ENCODE measurements around the gene OASL.

DNA sequence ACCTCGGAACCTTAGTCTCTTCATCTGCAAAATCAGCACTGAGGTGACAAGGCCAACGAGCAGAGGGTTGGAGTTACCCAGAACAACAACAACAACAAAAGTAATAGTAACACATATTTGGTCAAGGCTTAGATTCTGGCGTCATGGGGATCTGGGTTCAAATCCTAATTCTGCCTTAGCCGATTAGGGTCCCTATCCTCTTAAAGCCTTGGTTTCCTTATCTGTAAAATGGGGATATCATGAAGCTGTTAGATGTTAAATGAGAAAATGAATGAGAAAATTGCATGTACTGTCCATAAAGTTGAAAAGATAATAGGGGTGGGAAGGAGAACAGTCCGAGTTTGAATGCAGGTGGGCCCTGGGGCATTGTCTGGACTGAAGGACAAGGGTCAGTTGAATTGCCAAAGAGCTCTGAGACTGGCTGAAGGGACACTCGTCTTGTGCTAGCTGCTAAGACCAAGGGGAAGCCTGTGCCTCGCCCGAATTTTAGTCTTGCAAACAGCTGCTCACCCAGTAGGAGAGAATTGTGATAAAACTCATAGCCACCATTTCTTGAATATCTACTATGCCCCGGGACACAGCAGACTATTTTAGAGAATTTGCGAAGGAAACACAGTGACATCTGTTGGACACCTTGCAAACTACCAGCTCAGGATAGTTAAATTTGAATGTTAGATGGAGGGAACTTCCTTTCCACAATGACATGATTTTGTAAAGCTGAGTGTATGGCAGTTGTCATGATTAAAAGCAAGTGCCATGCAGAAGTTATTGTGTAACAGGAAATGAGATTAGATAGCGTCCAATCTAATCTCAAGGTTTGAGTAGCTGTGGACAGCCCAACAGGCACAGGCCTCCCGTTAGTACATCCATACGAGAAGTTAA lies 67.5 kb downstream of the OASL start:
- TF ChIP-seq CTCF (IDR thresholded peaks at IDR 0.05) (peak; percentile 69 to 77 (median 72)), POLR2AphosphoS5 (IDR thresholded peaks at IDR 0.05) (no peak), POLR2A (IDR thresholded peaks at IDR 0.05; ENCODE audit: low read depth) (no peak), EP300 (IDR thresholded peaks at IDR 0.05) (no peak)
